ENCODE results near the gene ATP2C2. TPM values are rescaled to one million over a fixed set of nuclear protein-coding genes. Genes with fewer than 3 reads are reported as not detected.

The ATP2C2 gene
- total RNA-seq, 1 donor from 2014 or later: not detected

DNA sequence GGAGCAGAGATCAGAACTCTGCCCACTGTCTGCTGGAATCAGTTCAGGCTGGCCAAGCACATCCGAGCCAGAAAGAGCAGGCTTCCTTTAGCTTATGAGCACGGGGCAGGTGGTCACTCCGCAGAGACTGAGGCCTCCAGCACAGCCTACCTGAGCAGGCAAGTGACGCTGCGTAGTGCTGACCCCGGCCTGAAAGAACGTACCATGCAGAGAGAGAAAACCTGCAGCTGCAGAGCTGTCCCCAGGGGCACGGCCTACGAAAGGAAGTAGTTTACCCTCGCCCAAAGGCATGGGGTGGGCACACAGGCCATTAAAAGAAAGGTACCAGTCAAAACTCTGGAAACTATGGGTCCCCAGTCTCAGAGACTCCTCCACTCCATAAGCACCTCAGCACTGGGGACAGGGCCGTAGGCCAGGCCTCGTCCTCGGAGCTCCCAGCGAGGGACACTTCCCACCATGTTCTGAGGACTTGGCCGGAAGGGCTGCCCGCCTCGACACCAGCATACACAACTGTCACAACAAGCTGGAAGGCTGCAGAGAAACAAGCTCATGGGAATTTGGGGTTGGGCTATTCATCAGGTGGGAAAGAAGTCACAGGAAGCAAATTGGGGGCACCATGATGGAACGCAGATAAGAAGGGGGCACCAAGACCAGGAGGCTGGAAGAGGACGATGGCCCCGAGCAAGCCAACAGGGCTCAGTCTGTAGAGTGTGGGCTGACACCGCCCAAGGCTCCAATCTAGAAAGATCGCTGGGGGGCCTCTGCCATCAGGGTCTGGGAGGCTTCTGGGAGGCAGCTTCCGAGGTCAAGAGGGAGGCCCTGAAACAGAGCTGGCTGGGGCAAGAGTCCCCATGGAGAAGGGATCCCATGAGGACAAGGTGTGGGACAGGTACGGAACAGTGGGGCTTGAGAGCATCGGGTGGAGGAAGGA, 114.9 kb downstream of the ATP2C2 start:
- TF ChIP-seq, protein P1, sequence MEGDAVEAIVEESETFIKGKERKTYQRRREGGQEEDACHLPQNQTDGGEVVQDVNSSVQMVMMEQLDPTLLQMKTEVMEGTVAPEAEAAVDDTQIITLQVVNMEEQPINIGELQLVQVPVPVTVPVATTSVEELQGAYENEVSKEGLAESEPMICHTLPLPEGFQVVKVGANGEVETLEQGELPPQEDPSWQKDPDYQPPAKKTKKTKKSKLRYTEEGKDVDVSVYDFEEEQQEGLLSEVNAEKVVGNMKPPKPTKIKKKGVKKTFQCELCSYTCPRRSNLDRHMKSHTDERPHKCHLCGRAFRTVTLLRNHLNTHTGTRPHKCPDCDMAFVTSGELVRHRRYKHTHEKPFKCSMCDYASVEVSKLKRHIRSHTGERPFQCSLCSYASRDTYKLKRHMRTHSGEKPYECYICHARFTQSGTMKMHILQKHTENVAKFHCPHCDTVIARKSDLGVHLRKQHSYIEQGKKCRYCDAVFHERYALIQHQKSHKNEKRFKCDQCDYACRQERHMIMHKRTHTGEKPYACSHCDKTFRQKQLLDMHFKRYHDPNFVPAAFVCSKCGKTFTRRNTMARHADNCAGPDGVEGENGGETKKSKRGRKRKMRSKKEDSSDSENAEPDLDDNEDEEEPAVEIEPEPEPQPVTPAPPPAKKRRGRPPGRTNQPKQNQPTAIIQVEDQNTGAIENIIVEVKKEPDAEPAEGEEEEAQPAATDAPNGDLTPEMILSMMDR (IDR thresholded peaks at IDR 0.05): no peak
- Histone ChIP-seq H3K9me3 (no peaks in the 10 kb centered on the region), H3K4me3 (no peak overlapping the region), H3K4me1 (no peaks in the 10 kb centered on the region), H3K27ac (no peak overlapping the region), H3K36me3 (peaks cover 32 to 82% of the 10 kb centered on the region in 2 donors), H3K27me3 (no peaks in the 10 kb centered on the region)
- intact Hi-C loops (cut with DNase I): no loop called here
- peak in 1 of 2 donors; percentile 47 for DNase-seq (ENCODE audit: low spot score in 2 of 2)

DNA sequence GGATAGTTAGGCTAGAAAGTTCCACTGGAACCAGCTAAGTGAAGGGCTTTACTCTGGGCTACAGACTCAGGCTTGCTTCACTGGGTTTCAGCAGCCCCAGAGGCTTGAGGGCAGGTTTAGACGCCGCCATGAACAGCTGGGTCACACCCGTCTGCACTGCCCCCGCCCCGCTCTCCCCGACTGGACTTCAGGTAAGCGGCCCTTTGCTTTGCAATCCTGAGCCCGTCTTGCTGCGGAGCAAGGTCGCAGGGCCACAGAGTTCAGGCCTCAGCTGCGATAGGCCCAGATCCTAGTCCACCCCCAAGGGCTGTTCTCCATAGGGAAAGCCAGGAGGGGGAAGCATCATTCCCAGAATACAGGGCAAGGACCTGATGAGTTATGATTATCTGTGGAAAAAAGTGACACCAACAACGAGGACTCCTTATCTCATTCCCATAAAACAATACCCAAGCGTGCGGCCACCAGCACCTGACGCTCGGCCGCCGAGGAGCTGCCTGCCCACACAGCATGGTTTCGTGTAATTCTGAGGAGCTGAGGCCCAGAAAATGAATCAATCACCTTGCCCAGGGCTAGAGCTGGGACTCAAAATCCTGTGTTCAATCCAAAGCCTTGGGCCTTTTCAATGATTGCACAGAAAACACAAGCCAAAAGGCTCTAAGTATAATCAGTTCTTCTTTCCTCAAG, 115.7 kb downstream of the ATP2C2 start:
- Histone ChIP-seq H3K27me3 (no peaks in the 10 kb centered on the region), H3K9me3 (no peaks in the 10 kb centered on the region), H3K36me3 (peaks cover 31 to 82% of the 10 kb centered on the region in 2 donors), H3K4me1 (no peaks in the 10 kb centered on the region), H3K27ac (no peak overlapping the region), H3K4me3 (no peak overlapping the region)
- DNase-seq (ENCODE audit: low spot score in 2 of 2): no peak
- TF ChIP-seq, protein P1 (IDR thresholded peaks at IDR 0.05): no peak
- intact Hi-C loops (cut with DNase I): loop anchor here (2.0 kb wide), 1 partner anchor 203 kb away; no protein-coding TSS in a partner anchor

DNA sequence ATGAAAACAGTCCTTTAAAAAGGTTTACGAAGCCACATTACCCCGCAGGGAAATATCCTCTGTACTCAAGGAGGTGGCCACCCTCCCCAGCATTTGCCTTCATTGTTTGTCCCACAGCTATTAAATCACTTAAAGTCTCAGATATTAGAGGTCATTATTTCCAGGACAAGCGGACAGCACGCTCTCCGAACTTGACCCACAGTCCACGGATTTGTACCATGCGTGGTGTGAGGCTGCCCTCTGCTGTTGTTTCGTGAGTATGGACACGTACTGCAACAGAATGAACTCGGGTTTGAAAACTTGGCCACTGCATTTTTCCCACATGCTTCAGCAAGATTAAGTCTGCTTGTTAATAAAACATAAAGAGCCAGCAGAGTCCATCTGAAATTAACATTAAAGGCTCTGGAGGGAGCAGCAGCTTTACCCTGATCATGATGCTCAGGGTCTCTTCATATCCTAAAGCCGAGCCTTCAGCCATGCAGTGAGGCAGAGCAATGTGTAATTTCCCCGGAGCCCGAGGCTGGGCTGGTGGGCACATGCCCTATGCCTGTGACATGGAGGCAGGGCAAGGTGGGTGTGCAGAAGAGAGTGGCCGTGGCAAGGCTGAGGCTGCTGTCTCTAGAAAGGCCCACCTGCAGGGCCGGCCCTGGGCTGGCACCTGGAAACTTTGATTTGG, 116.4 kb downstream of the ATP2C2 start:
- H3K4me3 ChIP-seq: no peak overlapping the region
- no peak for DNase-seq (ENCODE audit: low spot score in 2 of 2)
- no peaks in the 10 kb centered on the region for H3K4me1 ChIP-seq
- no peaks in the 10 kb centered on the region for H3K9me3 ChIP-seq
- intact Hi-C loops (cut with DNase I): loop anchor here (2.0 kb wide), 1 partner anchor 204 kb away; no protein-coding TSS in a partner anchor
- H3K36me3 ChIP-seq: peaks cover 36 to 83% of the 10 kb centered on the region in 2 donors
- TF ChIP-seq, protein P1 (IDR thresholded peaks at IDR 0.05): peak; percentile 35 to 62 (median 40)
- H3K27ac ChIP-seq: no peak overlapping the region
- H3K27me3 ChIP-seq: no peaks in the 10 kb centered on the region

DNA sequence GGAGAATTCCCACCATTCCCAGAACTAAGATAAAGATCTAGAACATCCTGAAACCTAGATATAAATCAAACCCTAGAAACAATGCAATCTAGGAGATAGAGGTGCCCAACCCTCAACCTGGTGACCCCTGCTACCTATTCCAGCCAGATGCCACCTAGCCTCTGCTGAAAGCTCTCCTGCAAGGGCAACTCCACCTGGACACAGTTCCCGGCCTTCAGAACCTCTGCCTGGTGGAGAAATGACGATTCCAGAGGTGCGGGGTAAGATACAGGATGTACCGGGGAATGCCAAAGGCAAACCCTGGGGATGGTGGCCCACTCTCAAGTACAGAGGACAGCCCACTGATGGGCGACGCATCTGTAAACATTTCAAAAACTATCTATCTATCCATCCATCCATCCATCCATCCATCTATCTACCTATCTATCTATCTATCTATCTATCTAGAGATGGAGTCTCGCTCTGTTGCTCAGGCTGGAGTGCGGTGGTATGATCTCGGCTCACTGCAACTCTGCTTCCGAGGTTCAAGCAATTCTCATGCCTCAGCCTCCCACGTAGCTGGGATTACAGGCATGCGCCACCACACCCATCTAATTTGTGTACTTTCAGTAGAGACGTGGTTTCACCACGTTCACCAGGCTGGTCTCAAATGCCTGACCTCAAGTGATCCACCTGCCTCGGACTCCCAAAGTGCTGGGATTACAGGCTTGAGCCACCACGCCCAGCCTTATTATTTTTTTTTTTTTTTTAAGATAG, 117.1 kb downstream of the ATP2C2 start:
- no peak overlapping the region for H3K4me3 ChIP-seq
- TF ChIP-seq, protein P1 (IDR thresholded peaks at IDR 0.05): no peak
- DNase-seq (ENCODE audit: low spot score in 2 of 2): no peak
- peaks cover 34 to 80% of the 10 kb centered on the region in 2 donors for H3K36me3 ChIP-seq
- no peaks in the 10 kb centered on the region for H3K4me1 ChIP-seq
- H3K27me3 ChIP-seq: no peaks in the 10 kb centered on the region
- intact Hi-C loops (cut with DNase I): loop anchor here (2.0 kb wide), 1 partner anchor 205 kb away; no protein-coding TSS in a partner anchor
- H3K9me3 ChIP-seq: no peaks in the 10 kb centered on the region
- no peak overlapping the region for H3K27ac ChIP-seq

DNA sequence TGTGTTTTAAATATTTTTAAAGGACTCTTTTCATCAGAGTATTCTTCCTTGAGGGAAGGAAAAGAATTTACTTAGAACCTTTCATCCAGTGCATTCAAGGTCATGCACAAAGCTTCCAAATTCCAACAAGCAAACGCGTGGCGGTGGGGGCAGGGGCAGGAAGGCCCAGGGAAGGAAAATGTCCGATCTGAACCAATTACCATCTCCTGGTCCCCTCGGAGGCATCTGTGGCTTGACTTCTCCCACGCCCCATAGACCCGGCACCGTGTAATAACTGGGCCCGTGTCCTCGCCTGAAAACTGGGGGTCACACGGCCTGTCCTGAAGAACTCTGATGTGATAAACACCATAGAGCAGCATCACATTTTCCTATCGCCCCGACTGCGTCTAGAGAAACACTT, 117.8 kb downstream of the ATP2C2 start:
- TF ChIP-seq, protein P1 (IDR thresholded peaks at IDR 0.05): no peak
- no peak for DNase-seq (ENCODE audit: low spot score in 2 of 2)
- no peaks in the 10 kb centered on the region for H3K9me3 ChIP-seq
- no peaks in the 10 kb centered on the region for H3K27me3 ChIP-seq
- no peaks in the 10 kb centered on the region for H3K4me1 ChIP-seq
- peaks cover 32 to 73% of the 10 kb centered on the region in 2 donors for H3K36me3 ChIP-seq
- H3K4me3 ChIP-seq: no peak overlapping the region
- no peak overlapping the region for H3K27ac ChIP-seq
- intact Hi-C loops (cut with DNase I): no loop called here

Data from ascending aorta (tissue), 2 donors.